Astrocyte (in vitro differentiated cells and primary cell): Measurements from ENCODE around the gene RRP1. TPM values are rescaled to one million over a fixed set of nuclear protein-coding genes. Genes with fewer than 3 reads are reported as not detected.

Source experiments
- DNase-seq: peaks from one replicate; pipeline ENCODE4 v3.0.0-alpha.2; 2010; ENCODE audit warnings: low read depth
- FAIRE-seq: peaks from 2 replicates; lab custom pipeline; 2011; peaks lifted over from hg19 to GRCh38; lab: Jason Lieb, UNC
- H2AFZ ChIP-seq: 2 replicates; pipeline ENCODE4 v1.6.0; 2012; ENCODE audit warnings: low read depth, low read length, inconsistent platforms
- H3K27ac ChIP-seq: 2 replicates; pipeline ENCODE4 v1.5.1; 2011; ENCODE audit warnings: low read depth, low read length, inconsistent platforms
- H3K27me3 ChIP-seq: 2 replicates; pipeline ENCODE4 v1.6.0; 2011; ENCODE audit warnings: low read length, inconsistent platforms; ENCODE audit not compliant: insufficient read depth
- H3K36me3 ChIP-seq: 2 replicates; pipeline ENCODE4 v1.5.1; 2011; ENCODE audit warnings: low read length, inconsistent platforms; ENCODE audit not compliant: insufficient read depth
- H3K4me1 ChIP-seq: 2 replicates; pipeline ENCODE4 v1.5.1; 2011; ENCODE audit warnings: low read length, inconsistent platforms; ENCODE audit not compliant: insufficient read depth
- H3K4me2 ChIP-seq: 2 replicates; pipeline ENCODE4 v1.6.0; 2012; ENCODE audit warnings: low read length, inconsistent platforms
- H3K4me3 ChIP-seq: 2 replicates; pipeline ENCODE4 v1.5.1; 2011; ENCODE audit warnings: low read depth, mild to moderate bottlenecking, low read length, inconsistent platforms; ENCODE audit not compliant: insufficient read depth
- H3K79me2 ChIP-seq: 2 replicates; pipeline ENCODE4 v1.6.0; 2012; ENCODE audit warnings: mild to moderate bottlenecking, low read length, inconsistent platforms; ENCODE audit not compliant: insufficient read depth
- H3K9ac ChIP-seq: 2 replicates; pipeline ENCODE4 v1.6.0; 2012; ENCODE audit warnings: mild to moderate bottlenecking, low read length, inconsistent platforms
- H3K9me3 ChIP-seq: 2 replicates; pipeline ENCODE4 v1.5.1; 2012; ENCODE audit warnings: low read depth, mild to moderate bottlenecking, low read length, inconsistent platforms; ENCODE audit not compliant: insufficient read depth
- H4K20me1 ChIP-seq: 2 replicates; pipeline ENCODE4 v1.6.0; 2012; ENCODE audit warnings: low read length, inconsistent platforms; ENCODE audit not compliant: insufficient read depth
- H3K27ac Mint-ChIP-seq: one replicate; pipeline ENCODE4 v1.8.0; 2021; ENCODE audit warnings: mild to moderate bottlenecking, mixed read lengths; ENCODE audit not compliant: unreplicated experiment
- H3K27me3 Mint-ChIP-seq: one replicate; pipeline ENCODE4 v1.8.0; 2021; ENCODE audit warnings: low read depth, mixed read lengths; ENCODE audit not compliant: unreplicated experiment
- H3K36me3 Mint-ChIP-seq: one replicate; pipeline ENCODE4 v1.8.0; 2021; ENCODE audit warnings: low read depth, mixed read lengths; ENCODE audit not compliant: unreplicated experiment
- H3K4me1 Mint-ChIP-seq: one replicate; pipeline ENCODE4 v1.8.0; 2021; ENCODE audit warnings: low read depth, mixed read lengths; ENCODE audit not compliant: unreplicated experiment
- H3K4me3 Mint-ChIP-seq: one replicate; pipeline ENCODE4 v1.8.0; 2021; ENCODE audit warnings: mild to moderate bottlenecking, moderate library complexity, mixed read lengths; ENCODE audit not compliant: unreplicated experiment
- H3K9me3 Mint-ChIP-seq: one replicate; pipeline ENCODE4 v1.8.0; 2021; ENCODE audit warnings: mild to moderate bottlenecking, mixed read lengths; ENCODE audit not compliant: unreplicated experiment
- EZH2 ChIP-seq: IDR thresholded peaks from 2 replicates; pipeline ENCODE4 v1.6.1; 2012; ENCODE audit warnings: mild to moderate bottlenecking, low read length, inconsistent platforms; ENCODE audit not compliant: insufficient read depth
- total RNA-seq: library from RNA; stranded (reverse); gene quantifications from 2 replicates; pipeline ENCODE4 v1.2.1, GENCODE V29; 2021
- TF ChIP-seq, protein P1 (sequence below): IDR thresholded peaks from 2 replicates; pipeline ENCODE4 v1.5.1; 2011; ENCODE audit warnings: low read depth, mild to moderate bottlenecking, inconsistent platforms, low read length, moderate library complexity; ENCODE audit not compliant: insufficient read depth

RRP1 gene
- total RNA-seq, 1 donor from 2014 or later: 24.9 TPM

DNA sequence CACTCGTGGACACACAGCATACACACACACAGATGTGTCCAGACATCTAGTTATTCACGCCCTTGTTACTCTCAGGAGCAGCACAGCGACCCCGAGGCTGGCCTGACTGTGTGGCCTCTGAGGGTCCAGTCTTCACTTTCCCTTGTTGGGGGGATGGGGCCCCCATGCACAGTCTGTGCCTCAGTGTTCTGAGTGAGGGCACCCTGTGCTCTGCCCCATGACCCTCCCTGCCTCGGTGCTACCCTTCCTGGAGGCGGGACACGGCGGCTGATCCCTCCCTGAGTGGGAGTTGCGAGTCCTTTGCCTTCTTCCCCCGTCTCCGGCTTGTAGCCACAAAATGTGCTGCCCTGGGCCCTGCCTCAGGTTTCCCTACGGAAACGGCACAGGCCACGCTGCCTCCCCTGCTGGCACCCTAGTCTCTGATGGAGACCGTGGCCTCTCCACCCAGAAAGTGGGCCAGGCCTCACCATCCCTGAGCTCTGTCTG, 21.8 kb upstream of the RRP1 start:
- Mint-ChIP-seq H3K27me3 (no peaks in the 10 kb centered on the region), H3K4me1 (peaks cover 21% of the 10 kb centered on the region), H3K4me3 (no peak overlapping the region), H3K36me3 (peaks cover 9% of the 10 kb centered on the region), H3K27ac (peak overlapping the region; percentile 80), H3K9me3 (no peaks in the 10 kb centered on the region)
- Histone ChIP-seq H3K4me3 (no peak overlapping the region), H3K9ac (peak overlapping the region; percentile 70), H3K4me1 (peaks cover 19% of the 10 kb centered on the region), H3K27me3 (no peaks in the 10 kb centered on the region), H4K20me1 (no peaks in the 10 kb centered on the region), H3K4me2 (peak overlapping the region; percentile 34), H3K79me2 (no peaks in the 10 kb centered on the region), H3K36me3 (no peaks in the 10 kb centered on the region), H3K9me3 (no peaks in the 10 kb centered on the region), H3K27ac (peak overlapping the region; percentile 72), H2AFZ (peak overlapping the region; percentile 85)
- DNase-seq (no peak), FAIRE-seq (no peak)
- TF ChIP-seq EZH2: no peak

DNA sequence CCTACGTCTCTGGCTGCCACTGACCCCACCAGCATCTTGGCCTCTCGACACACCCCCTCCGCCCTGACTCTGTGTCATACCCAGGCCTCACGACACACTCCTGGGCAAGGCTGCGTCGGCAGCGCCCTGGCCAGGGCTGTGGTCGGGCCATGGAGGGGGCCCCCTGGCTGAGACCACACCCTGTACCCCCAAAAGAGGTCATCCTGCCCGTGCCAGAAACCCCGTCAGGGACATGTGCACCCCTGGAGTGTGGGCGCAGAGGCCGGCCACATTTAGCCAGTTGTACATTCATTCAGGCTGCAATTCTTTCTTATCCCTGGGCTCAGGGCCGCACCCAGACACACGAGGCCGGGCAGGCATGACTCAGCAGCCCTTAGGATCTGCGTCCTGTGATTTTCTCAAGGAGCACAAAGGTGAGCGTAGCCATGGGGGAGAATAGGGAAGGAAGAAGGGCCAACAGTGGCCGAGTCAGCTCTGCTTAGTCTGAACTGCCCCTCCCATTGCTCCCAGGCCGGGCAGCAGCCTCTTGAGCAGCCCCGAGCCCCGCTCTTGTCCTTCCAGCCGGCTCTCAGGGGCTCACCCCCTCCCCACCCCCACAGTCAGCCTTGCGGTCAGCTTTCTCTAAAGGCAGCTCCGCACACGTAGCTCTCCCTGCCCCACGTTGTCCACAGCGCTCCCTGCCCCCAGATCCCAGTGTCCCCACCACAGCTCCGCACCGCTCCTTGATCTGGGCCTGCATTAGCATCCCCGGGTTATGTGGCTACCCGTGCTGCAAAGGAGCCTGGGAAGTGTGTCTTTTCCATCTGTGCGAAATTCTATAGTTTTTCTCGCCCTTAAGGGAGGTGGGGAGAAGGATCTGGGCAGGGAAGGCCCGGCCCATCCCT, 21.2 kb upstream of the RRP1 start:
- TF ChIP-seq, protein P1, sequence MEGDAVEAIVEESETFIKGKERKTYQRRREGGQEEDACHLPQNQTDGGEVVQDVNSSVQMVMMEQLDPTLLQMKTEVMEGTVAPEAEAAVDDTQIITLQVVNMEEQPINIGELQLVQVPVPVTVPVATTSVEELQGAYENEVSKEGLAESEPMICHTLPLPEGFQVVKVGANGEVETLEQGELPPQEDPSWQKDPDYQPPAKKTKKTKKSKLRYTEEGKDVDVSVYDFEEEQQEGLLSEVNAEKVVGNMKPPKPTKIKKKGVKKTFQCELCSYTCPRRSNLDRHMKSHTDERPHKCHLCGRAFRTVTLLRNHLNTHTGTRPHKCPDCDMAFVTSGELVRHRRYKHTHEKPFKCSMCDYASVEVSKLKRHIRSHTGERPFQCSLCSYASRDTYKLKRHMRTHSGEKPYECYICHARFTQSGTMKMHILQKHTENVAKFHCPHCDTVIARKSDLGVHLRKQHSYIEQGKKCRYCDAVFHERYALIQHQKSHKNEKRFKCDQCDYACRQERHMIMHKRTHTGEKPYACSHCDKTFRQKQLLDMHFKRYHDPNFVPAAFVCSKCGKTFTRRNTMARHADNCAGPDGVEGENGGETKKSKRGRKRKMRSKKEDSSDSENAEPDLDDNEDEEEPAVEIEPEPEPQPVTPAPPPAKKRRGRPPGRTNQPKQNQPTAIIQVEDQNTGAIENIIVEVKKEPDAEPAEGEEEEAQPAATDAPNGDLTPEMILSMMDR: no peak
- no peak for TF ChIP-seq EZH2

DNA sequence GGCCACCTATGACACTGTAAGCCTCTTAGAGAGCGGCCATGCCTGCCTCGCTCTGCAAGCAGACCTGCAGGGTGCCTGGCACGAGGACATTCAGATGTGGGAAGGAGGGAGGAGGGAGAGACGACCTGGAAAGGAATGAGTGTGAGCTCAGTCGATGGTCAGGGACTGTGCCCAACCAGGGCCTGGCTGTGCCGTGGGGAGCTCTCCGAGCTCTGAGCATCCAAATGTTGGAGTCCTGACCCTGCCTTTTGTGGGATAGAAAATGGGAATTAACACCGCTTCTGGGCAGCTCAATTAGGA, 20.6 kb upstream of the RRP1 start:
- no peaks in the 10 kb centered on the region for H3K36me3 ChIP-seq
- H3K9ac ChIP-seq: peak overlapping the region; percentile 70
- H3K4me1 Mint-ChIP-seq: peaks cover 21% of the 10 kb centered on the region
- no peak overlapping the region for H3K4me3 ChIP-seq
- H3K36me3 Mint-ChIP-seq: peaks cover 2% of the 10 kb centered on the region
- peaks cover 19% of the 10 kb centered on the region for H3K4me1 ChIP-seq
- H3K27me3 ChIP-seq: no peaks in the 10 kb centered on the region
- DNase-seq: no peak
- no peaks in the 10 kb centered on the region for H3K79me2 ChIP-seq
- peak overlapping the region; percentile 80 for H3K27ac Mint-ChIP-seq
- H2AFZ ChIP-seq: peak overlapping the region; percentile 85
- H3K4me3 Mint-ChIP-seq: no peak overlapping the region
- H3K27ac ChIP-seq: peak overlapping the region; percentile 72
- H3K9me3 ChIP-seq: no peaks in the 10 kb centered on the region
- H3K27me3 Mint-ChIP-seq: no peaks in the 10 kb centered on the region
- no peak overlapping the region for H3K4me2 ChIP-seq
- H4K20me1 ChIP-seq: no peaks in the 10 kb centered on the region
- H3K9me3 Mint-ChIP-seq: no peaks in the 10 kb centered on the region
- no peak for FAIRE-seq
- TF ChIP-seq EZH2: no peak
- TF ChIP-seq, protein P1: no peak

More for the DNA sequence above, 21.2 kb upstream of the RRP1 start:
- Histone ChIP-seq H4K20me1 (no peaks in the 10 kb centered on the region), H3K4me3 (no peak overlapping the region), H3K27me3 (no peaks in the 10 kb centered on the region), H3K36me3 (no peaks in the 10 kb centered on the region), H3K79me2 (no peaks in the 10 kb centered on the region), H3K4me2 (peak overlapping the region; percentile 34), H3K27ac (peak overlapping the region; percentile 72), H3K9ac (peak overlapping the region; percentile 70), H2AFZ (peak overlapping the region; percentile 85), H3K4me1 (peaks cover 19% of the 10 kb centered on the region), H3K9me3 (no peaks in the 10 kb centered on the region)
- H3K4me3 Mint-ChIP-seq: no peak overlapping the region
- peak; percentile 87 for DNase-seq
- H3K4me1 Mint-ChIP-seq: peaks cover 21% of the 10 kb centered on the region
- no peak for FAIRE-seq
- H3K36me3 Mint-ChIP-seq: peaks cover 5% of the 10 kb centered on the region
- no peaks in the 10 kb centered on the region for H3K9me3 Mint-ChIP-seq
- H3K27ac Mint-ChIP-seq: peak overlapping the region; percentile 80
- H3K27me3 Mint-ChIP-seq: no peaks in the 10 kb centered on the region
